KMS-11 (cell line): ENCODE measurements around the gene ADAMTSL2.

Experiments used
- H2AFZ ChIP-seq: fragments of 200-600 bp; sonication (generic); 2 replicates; pipeline ENCODE4 v1.6.1; 2016; ENCODE audit warnings: antibody characterized with exemption, mixed run types, low read depth
- H3K27ac ChIP-seq: fragments of 200-600 bp; sonication (generic); 2 replicates; pipeline ENCODE4 v1.6.1; 2016; ENCODE audit warnings: mild to moderate bottlenecking, mixed run types
- H3K27me3 ChIP-seq: fragments of 200-600 bp; sonication (generic); 2 replicates; pipeline ENCODE4 v1.6.1; 2017; ENCODE audit warnings: mild to moderate bottlenecking, low read depth, mixed run types, moderate library complexity; ENCODE audit not compliant: insufficient read depth
- H3K36me3 ChIP-seq: fragments of 200-600 bp; sonication (generic); 2 replicates; pipeline ENCODE4 v1.6.1; 2017; ENCODE audit warnings: mild to moderate bottlenecking, mixed run types; ENCODE audit not compliant: insufficient read depth
- H3K4me1 ChIP-seq: fragments of 200-600 bp; sonication (generic); 2 replicates; pipeline ENCODE4 v1.6.1; 2016; ENCODE audit warnings: mild to moderate bottlenecking, low read depth, mixed run types; ENCODE audit not compliant: poor library complexity, severe bottlenecking
- H3K4me2 ChIP-seq: fragments of 200-600 bp; sonication (generic); 2 replicates; pipeline ENCODE4 v1.7.0; 2016; ENCODE audit warnings: mild to moderate bottlenecking, mixed run types
- H3K4me3 ChIP-seq: fragments of 200-600 bp; sonication (generic); IDR thresholded peaks from 2 replicates; pipeline ENCODE4 v1.6.1; 2017; ENCODE audit warnings: low read depth, low read length, mixed read lengths; ENCODE audit not compliant: insufficient read depth
- H3K79me2 ChIP-seq: fragments of 200-600 bp; sonication (generic); 2 replicates; pipeline ENCODE4 v1.6.1; 2016; ENCODE audit warnings: low read depth, mixed run types; ENCODE audit not compliant: insufficient read depth
- H3K9ac ChIP-seq: fragments of 200-600 bp; sonication (generic); 2 replicates; pipeline ENCODE4 v1.6.1; 2016; ENCODE audit warnings: mild to moderate bottlenecking, mixed run types
- H4K20me1 ChIP-seq: fragments of 200-600 bp; sonication (generic); 2 replicates; pipeline ENCODE4 v1.6.1; 2016; ENCODE audit warnings: mild to moderate bottlenecking, mixed run types; ENCODE audit not compliant: insufficient read depth
- CTCF ChIP-seq: fragments of 200-600 bp; sonication (generic); conservative IDR thresholded peaks from 2 replicates; pipeline ENCODE4 v1.6.1; 2017; ENCODE audit warnings: low read depth, mild to moderate bottlenecking, antibody characterized with exemption, low read length, moderate library complexity, mixed read lengths

Gene ADAMTSL2

GRCh38 chr9:133616643-133617405, 82.3 kb downstream of the ADAMTSL2 start:
- no peak overlapping the region for H3K4me3 ChIP-seq
- H3K36me3 ChIP-seq, result no peaks in the 10 kb centered on the region
- H3K4me2 ChIP-seq, result no peak overlapping the region
- H3K4me1 ChIP-seq, result no peaks in the 10 kb centered on the region
- H3K27me3 ChIP-seq, result peaks cover 84% of the 10 kb centered on the region
- no peak overlapping the region for H2AFZ ChIP-seq
- TF ChIP-seq CTCF, result no peak
- no peak overlapping the region for H3K9ac ChIP-seq
- H3K79me2 ChIP-seq, result no peaks in the 10 kb centered on the region
- no peaks in the 10 kb centered on the region for H4K20me1 ChIP-seq
- no peak overlapping the region for H3K27ac ChIP-seq

GRCh38 chr9:133618726-133619125, 84.2 kb downstream of the ADAMTSL2 start:
- H2AFZ ChIP-seq, result no peak overlapping the region
- H3K27me3 ChIP-seq, result peaks cover 76% of the 10 kb centered on the region
- no peak for TF ChIP-seq CTCF
- H3K27ac ChIP-seq, result no peak overlapping the region
- no peak overlapping the region for H3K4me2 ChIP-seq
- H3K4me3 ChIP-seq, result no peak overlapping the region
- no peak overlapping the region for H3K9ac ChIP-seq
- H3K4me1 ChIP-seq, result no peaks in the 10 kb centered on the region
- no peaks in the 10 kb centered on the region for H4K20me1 ChIP-seq
- no peaks in the 10 kb centered on the region for H3K36me3 ChIP-seq
- H3K79me2 ChIP-seq, result no peaks in the 10 kb centered on the region

GRCh38 chr9:133619791-133620190, 85.3 kb downstream of the ADAMTSL2 start:
- H3K27me3 ChIP-seq, result peaks cover 67% of the 10 kb centered on the region
- no peaks in the 10 kb centered on the region for H3K4me1 ChIP-seq
- H3K4me3 ChIP-seq, result no peak overlapping the region
- no peak overlapping the region for H2AFZ ChIP-seq
- H4K20me1 ChIP-seq, result no peaks in the 10 kb centered on the region
- no peak overlapping the region for H3K9ac ChIP-seq
- no peaks in the 10 kb centered on the region for H3K79me2 ChIP-seq
- no peak overlapping the region for H3K4me2 ChIP-seq
- no peaks in the 10 kb centered on the region for H3K36me3 ChIP-seq
- TF ChIP-seq CTCF, result no peak
- no peak overlapping the region for H3K27ac ChIP-seq

- Histone ChIP-seq H3K9ac (no peak overlapping the region), H3K4me1 (no peaks in the 10 kb centered on the region), H3K79me2 (no peaks in the 10 kb centered on the region), H3K36me3 (no peaks in the 10 kb centered on the region), H4K20me1 (no peaks in the 10 kb centered on the region), H3K4me2 (no peak overlapping the region), H3K27me3 (peaks cover 58% of the 10 kb centered on the region), H3K4me3 (no peak overlapping the region), H2AFZ (no peak overlapping the region), H3K27ac (no peak overlapping the region)
- TF ChIP-seq CTCF, result no peak
Measured at GRCh38 chr9:133621725-133622267, 87.3 kb downstream of the ADAMTSL2 start.
